ENCODE results near the gene GABPB1. TPM values are rescaled to one million over a fixed set of nuclear protein-coding genes. Genes with fewer than 3 reads are reported as not detected.

The GABPB1 gene
- total and polyA plus RNA-seq, 10 of the 15 experiments (the other 5 are each of a cell fraction or from before 2014, with no cell fraction given) = 13.9 to 48.2 (median 39.8) TPM

- Histone ChIP-seq H3K4me2 (ENCODE audit: control insufficient read depth, insufficient read depth) (no peak overlapping the region), H3K9ac (ENCODE audit: control insufficient read depth, insufficient read depth, low read length) (no peak overlapping the region), H3K4me1 (ENCODE audit: control insufficient read depth, insufficient read depth, low read length) (no peaks in the 10 kb centered on the region), H2AFZ (ENCODE audit: control insufficient read depth, low read depth, low read length) (no peak overlapping the region), H3K9me3 (replicated peaks; ENCODE audit: control insufficient read depth, insufficient read depth, low read length) (no peaks in the 10 kb centered on the region), H3K4me3 (no peak overlapping the region), H3K36me3 (ENCODE audit: control insufficient read depth in 2 of 2, insufficient read depth in 2 of 2, low read length in 1 of 2) (no peaks in the 10 kb centered on the region; a peak in 1 of 4 replicates), H3K27me3 (replicated peaks in 1 of 2; ENCODE audit: control insufficient read depth in 2 of 2, insufficient read depth in 2 of 2, low read length in 1 of 2) (no peaks in the 10 kb centered on the region), H3K27ac (ENCODE audit: control insufficient read depth, insufficient read depth) (no peak overlapping the region), H4K20me1 (ENCODE audit: control insufficient read depth, insufficient read depth) (no peaks in the 10 kb centered on the region), H3K79me2 (ENCODE audit: control insufficient read depth, insufficient read depth, low read length) (no peaks in the 10 kb centered on the region)
- ChIA-PET SMC1A (ENCODE audit: uncharacterized antibody, unreplicated experiment) (interaction anchor here (0.7 to 2.1 kb wide), 6 partner anchors 9 to 250 kb away, joined by 3 to 5 read pairs (median 3); partner anchors contain the start of gene HDC), POLR2A (interaction anchor here (0.7 kb wide), 1 partner anchor 216 kb away, joined by 3 read pairs; no protein-coding TSS in a partner anchor), RAD21 (ENCODE audit: unreplicated experiment) (no interaction called here), CTCF (interaction anchor here (1.0 kb wide), 1 partner anchor 10 kb away, joined by 4 read pairs; no protein-coding TSS in a partner anchor)
- ATAC-seq = no peak
- 99% methylated on average over 4 of the region's 4 CpGs for WGBS (ENCODE audit: insufficient coverage, insufficient replicate concordance, low lambda C conversion rate, missing lambda C conversion rate)
- intact Hi-C loops (cut with micrococcal nuclease; ENCODE audit: unreplicated experiment) = no loop called here
- in situ Hi-C loops (cut with MboI) = no loop called here
- DNase-seq (ENCODE audit: low read depth, low spot score) = no peak
- no peak for FAIRE-seq
- no TSS peak for BruUV-seq (replicated peaks)
- TF ChIP-seq TCF3 (IDR thresholded peaks at IDR 0.05; ENCODE audit: borderline replicate concordance, insufficient read depth, low read depth, low read length) (no peak), MEF2A (IDR thresholded peaks at IDR 0.05; ENCODE audit: insufficient read depth, low read depth, low read length) (no peak), NKRF (conservative IDR thresholded peaks at IDR 0.05) (no peak), STAT1 (conservative IDR thresholded peaks at IDR 0.05) (no peak), BCLAF1 (IDR thresholded peaks at IDR 0.05) (no peak), NR2C1 (IDR thresholded peaks at IDR 0.05) (no peak), TBL1XR1 (IDR thresholded peaks at IDR 0.05; ENCODE audit: low read depth, low read length) (no peak), ZBTB11 (CRISPR knock-in tag; IDR thresholded peaks at IDR 0.05) (no peak), ZNF592 (IDR thresholded peaks at IDR 0.05) (no peak), RAD51 (IDR thresholded peaks at IDR 0.05) (no peak), SMAD5 (IDR thresholded peaks at IDR 0.05; ENCODE audit: low read depth) (no peak), BACH1 (IDR thresholded peaks at IDR 0.05; ENCODE audit: borderline replicate concordance) (no peak)
Measured at GRCh38 chr15:50278496-50278895, 76.5 kb downstream of the GABPB1 start.

All from GM12878 (cell line).